WI38 (cell line): ENCODE results near the gene USP53.
"Not testable (repeated sequence)": the region's sequence is repeated elsewhere in the genome, so short reads cannot be mapped to it uniquely, and the experiment has no call there.

Experiments used
- H3K4me3 ChIP-seq: 2 replicates; pipeline ENCODE4 v1.5.1; 2011; ENCODE audit warnings: low read depth, mild to moderate bottlenecking, control low read depth, low read length
- CTCF ChIP-seq: IDR thresholded peaks from 2 replicates; pipeline ENCODE4 v1.5.1; 2012; ENCODE audit warnings: low read depth, mild to moderate bottlenecking, control low read depth, low read length

The USP53 gene

GRCh38 chr4:119212234-119212963, at the start of gene USP53:
TSS of gene USP53 (plus strand) at chr4:119212713. CDS start at chr4:119239760, 27,047 bp downstream.
- H3K4me3 ChIP-seq, result peak within 1 kb of the TSS; percentile 86
- TF ChIP-seq CTCF, result no peak

- no peak overlapping the region for H3K4me3 ChIP-seq
- no peak for TF ChIP-seq CTCF
Measured at GRCh38 chr4:119165767-119166166, 46.7 kb upstream of the USP53 start.

DNA sequence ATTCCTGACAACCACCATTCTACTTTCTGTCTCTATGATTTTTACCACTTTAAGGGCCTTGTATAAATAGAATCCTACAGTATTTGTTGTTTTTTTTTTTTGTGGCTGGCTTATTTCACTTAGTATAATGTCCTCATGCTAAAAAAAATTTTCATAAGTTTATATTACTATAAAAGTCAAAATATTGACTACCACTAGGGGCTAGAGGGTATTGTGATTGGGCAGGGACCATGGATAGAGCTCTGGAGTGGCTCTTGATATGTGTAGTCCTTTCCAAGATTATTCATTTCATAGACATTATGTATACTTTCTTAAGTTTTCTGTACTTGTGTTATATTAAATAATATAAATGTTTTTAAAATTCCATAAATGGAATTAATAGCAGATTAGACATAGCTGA, 42.3 kb upstream of the USP53 start:
- no peak for TF ChIP-seq CTCF
- no peak overlapping the region for H3K4me3 ChIP-seq

DNA sequence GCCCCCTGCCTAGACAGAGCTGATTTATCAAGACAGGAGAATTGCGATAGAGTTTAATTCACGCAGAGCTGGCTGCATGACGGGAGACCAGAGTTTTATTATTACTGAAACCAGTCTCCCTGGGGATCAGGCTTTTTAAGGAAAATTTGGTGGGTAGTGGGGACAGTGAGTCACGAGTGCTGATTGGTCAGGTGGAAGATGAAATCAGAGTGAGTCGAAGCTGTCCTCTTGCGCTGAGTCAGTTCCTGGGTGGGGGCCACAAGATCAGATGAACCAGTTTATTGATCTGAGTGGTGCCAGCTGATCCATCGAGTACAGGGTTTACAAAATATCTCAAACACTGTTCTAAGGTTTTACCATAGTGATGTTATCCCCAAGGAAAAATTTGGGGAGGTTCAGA, 40.3 kb upstream of the USP53 start:
- no peak overlapping the region for H3K4me3 ChIP-seq
- TF ChIP-seq CTCF, result no peak

- H3K4me3 ChIP-seq, result not testable (repeated sequence)
Measured at GRCh38 chr4:119173729-119174361, 38.7 kb upstream of the USP53 start.

GRCh38 chr4:119179011-119179410, 33.5 kb upstream of the USP53 start:
- H3K4me3 ChIP-seq, result no peak overlapping the region
- no peak for TF ChIP-seq CTCF

GRCh38 chr4:119184128-119184527, 28.4 kb upstream of the USP53 start:
- H3K4me3 ChIP-seq, result no peak overlapping the region
- TF ChIP-seq CTCF, result no peak
